Trophoblast cell (in vitro differentiated cells and primary cell): ENCODE results near the gene ZBTB7C.

Source experiments
- DNase-seq, 2 donors: peaks; one replicate each; pipeline ENCODE4 v3.0.0-alpha.2; 2016
- H2AFZ ChIP-seq: 2 replicates; pipeline ENCODE4 v1.6.1; 2013; ENCODE audit warnings: low read length, moderate library complexity, mild to moderate bottlenecking; ENCODE audit not compliant: insufficient read depth, poor library complexity
- H2AK5ac ChIP-seq: 2 replicates; pipeline ENCODE4 v1.6.1; 2013; ENCODE audit warnings: mild to moderate bottlenecking, low read length
- H2BK120ac ChIP-seq: 2 replicates; pipeline ENCODE4 v1.6.1; 2013; ENCODE audit warnings: low read length, mild to moderate bottlenecking, moderate library complexity; ENCODE audit not compliant: insufficient read depth, poor library complexity
- H2BK12ac ChIP-seq: 2 replicates; pipeline ENCODE4 v1.6.1; 2013; ENCODE audit warnings: mild to moderate bottlenecking, low read length, moderate library complexity
- H2BK5ac ChIP-seq: 2 replicates; pipeline ENCODE4 v1.6.1; 2013; ENCODE audit warnings: low read length, low read depth, moderate library complexity, mild to moderate bottlenecking; ENCODE audit not compliant: poor library complexity
- H3K14ac ChIP-seq: 2 replicates; pipeline ENCODE4 v1.6.1; 2013; ENCODE audit warnings: mild to moderate bottlenecking, low read length
- H3K18ac ChIP-seq: 2 replicates; pipeline ENCODE4 v1.6.1; 2013; ENCODE audit warnings: mild to moderate bottlenecking, low read length
- H3K23ac ChIP-seq: 2 replicates; pipeline ENCODE4 v1.6.1; 2013; ENCODE audit warnings: low read length
- H3K27ac ChIP-seq: 2 replicates; pipeline ENCODE4 v1.5.1; 2013; ENCODE audit warnings: low read depth, mild to moderate bottlenecking, inconsistent platforms, low read length, moderate library complexity
- H3K27me3 ChIP-seq: 2 replicates; pipeline ENCODE4 v1.6.1; 2013; ENCODE audit warnings: inconsistent platforms, mild to moderate bottlenecking, low read length, moderate library complexity; ENCODE audit not compliant: insufficient read depth
- H3K36me3 ChIP-seq, 2 experiments: 1 replicate in 1 of 2; 2 replicates in 1 of 2; pipeline ENCODE4 v1.6.1; 2013; ENCODE audit warnings: low read length in 2 of 2, mild to moderate bottlenecking in 2 of 2, moderate library complexity in 1 of 2; ENCODE audit not compliant: insufficient read depth in 2 of 2, control insufficient read depth in 1 of 2
- H3K4ac ChIP-seq: 2 replicates; pipeline ENCODE4 v1.6.1; 2013; ENCODE audit warnings: low read depth, mild to moderate bottlenecking, low read length, moderate library complexity
- H3K4me1 ChIP-seq, 2 experiments: 1 replicate in 1 of 2; 2 replicates in 1 of 2; pipeline ENCODE4 v1.6.1; 2013; ENCODE audit warnings: low read length in 2 of 2, mild to moderate bottlenecking in 2 of 2, moderate library complexity in 1 of 2; ENCODE audit not compliant: insufficient read depth in 2 of 2, control insufficient read depth in 1 of 2
- H3K4me2 ChIP-seq: 2 replicates; pipeline ENCODE4 v1.6.1; 2013; ENCODE audit warnings: inconsistent platforms, mild to moderate bottlenecking, low read length, moderate library complexity
- H3K4me3 ChIP-seq: 2 replicates; pipeline ENCODE4 v1.5.1; 2013; ENCODE audit warnings: mild to moderate bottlenecking, low read depth, low read length, inconsistent platforms
- H3K79me1 ChIP-seq: one replicate; pipeline ENCODE4 v1.6.1; 2013; ENCODE audit warnings: low read length
- H3K79me2 ChIP-seq: 2 replicates; pipeline ENCODE4 v1.6.1; 2013; ENCODE audit warnings: low read length, mild to moderate bottlenecking; ENCODE audit not compliant: control insufficient read depth, insufficient read depth, poor library complexity
- H3K9ac ChIP-seq: 2 replicates; pipeline ENCODE4 v1.6.1; 2013; ENCODE audit warnings: mild to moderate bottlenecking, low read length
- H3K9me3 ChIP-seq: 2 replicates; pipeline ENCODE4 v1.6.1; 2013; ENCODE audit warnings: low read depth, mild to moderate bottlenecking, control low read depth, inconsistent platforms, low read length; ENCODE audit not compliant: insufficient read depth
- H4K12ac ChIP-seq: 2 replicates; pipeline ENCODE4 v1.6.1; 2013; ENCODE audit warnings: low read depth, mild to moderate bottlenecking, low read length, moderate library complexity
- H4K8ac ChIP-seq: 2 replicates; pipeline ENCODE4 v1.6.1; 2013; ENCODE audit warnings: low read depth, mild to moderate bottlenecking, low read length, moderate library complexity
- H4K91ac ChIP-seq: one replicate; pipeline ENCODE4 v1.6.1; 2013; ENCODE audit warnings: low read depth, mild to moderate bottlenecking, low read length, moderate library complexity
- WGBS: extraction: QIAGEN DNeasy Blood & Tissue Kit; methylation state at CpG from one replicate; pipeline ENCODE4 v1.1.7; 2013; ENCODE audit warnings: missing lambda C conversion rate; ENCODE audit not compliant: insufficient read length, insufficient coverage; ENCODE audit errors: extremely low coverage; 5-methylcytosine and 5-hydroxymethylcytosine counted together

ZBTB7C gene

GRCh38 chr18:48404716-48405507 lies 4.3 kb downstream of the ZBTB7C start:
- Histone ChIP-seq H2BK120ac (no peak overlapping the region), H4K91ac (no peak overlapping the region), H3K4ac (no peak overlapping the region), H4K8ac (no peak overlapping the region), H3K79me2 (no peaks in the 10 kb centered on the region), H3K23ac (no peak overlapping the region), H3K79me1 (no peaks in the 10 kb centered on the region), H3K18ac (no peak overlapping the region), H2BK12ac (no peak overlapping the region), H2AK5ac (no peak overlapping the region), H4K12ac (no peak overlapping the region), H2BK5ac (no peak overlapping the region), H3K36me3 (no peaks in the 10 kb centered on the region), H3K4me3 (no peak overlapping the region), H3K27ac (no peak overlapping the region), H3K27me3 (peaks cover 34% of the 10 kb centered on the region), H3K9me3 (no peaks in the 10 kb centered on the region), H3K14ac (no peak overlapping the region), H3K4me2 (no peak overlapping the region), H2AFZ (no peak overlapping the region), H3K9ac (no peak overlapping the region), H3K4me1 (peaks cover 6 to 7% of the 10 kb centered on the region in 2 experiments)
- no CpG with 5 or more reads among the region's 8 CpGs for WGBS
- DNase-seq, result no peak

DNA sequence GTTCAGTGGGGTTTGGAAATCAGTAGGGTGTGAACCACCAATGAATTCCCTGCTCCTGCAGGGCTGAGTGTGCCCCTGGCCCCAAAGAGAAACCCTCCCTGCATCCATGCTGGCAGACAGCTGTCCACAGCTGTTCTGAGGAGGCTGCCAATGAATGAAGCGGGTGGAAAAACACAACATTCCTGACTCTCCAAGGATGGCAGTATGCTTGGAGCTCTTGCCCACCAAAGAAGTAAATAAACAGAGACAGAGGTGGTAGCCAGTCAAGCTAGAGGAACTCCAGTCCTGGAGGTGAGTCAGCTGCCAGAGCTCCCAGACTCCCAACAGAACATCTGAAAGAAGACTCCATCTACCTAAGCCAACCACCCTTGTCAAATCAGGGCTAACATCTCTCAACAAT lies 6.2 kb downstream of the ZBTB7C start:
- H2BK12ac ChIP-seq, result no peak overlapping the region
- WGBS, result no CpG with 5 or more reads among the region's 1 CpG

DNA sequence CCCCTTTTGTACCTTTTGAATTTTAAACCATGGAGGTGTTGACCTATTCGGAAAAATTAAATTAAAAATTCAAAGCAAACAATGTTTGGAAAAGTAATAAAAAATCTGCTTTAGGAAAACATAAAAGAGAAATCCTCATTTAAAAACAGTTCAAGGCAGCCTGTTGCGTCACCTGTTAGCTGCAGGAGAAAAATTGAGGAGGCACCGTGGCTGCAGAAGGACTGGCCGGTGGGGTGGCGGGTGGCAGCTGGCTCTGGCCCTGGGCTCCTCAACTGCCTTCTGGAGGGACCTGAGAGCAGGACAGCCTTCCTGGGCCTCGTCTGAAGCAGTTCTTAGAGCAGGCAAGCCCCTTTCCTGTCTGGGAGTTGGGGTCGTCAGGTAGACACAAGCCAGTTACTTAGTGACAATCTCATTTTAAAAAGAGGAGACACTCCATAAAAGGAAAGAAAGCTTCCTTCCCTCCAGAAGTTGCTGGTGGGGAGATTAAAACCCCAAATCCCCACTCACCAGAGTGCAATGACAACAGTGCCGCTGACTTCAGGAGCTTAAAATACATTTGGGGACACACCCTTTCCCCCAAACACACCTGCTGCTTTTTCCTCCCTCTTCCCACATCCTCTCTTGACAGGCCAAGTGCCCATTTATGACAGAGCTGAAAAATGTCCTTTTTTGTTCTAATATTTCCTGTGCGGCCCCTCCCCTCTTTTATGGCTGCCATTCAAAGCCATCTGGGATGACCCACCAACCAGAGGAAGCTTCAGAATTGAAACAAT lies 9.7 kb downstream of the ZBTB7C start:
- no peak overlapping the region for H3K4me2 ChIP-seq
- no peak overlapping the region for H4K8ac ChIP-seq
- H3K4me3 ChIP-seq, result no peak overlapping the region
- no peak overlapping the region for H2BK5ac ChIP-seq
- H3K79me1 ChIP-seq, result no peaks in the 10 kb centered on the region
- H3K27me3 ChIP-seq, result no peaks in the 10 kb centered on the region
- no peaks in the 10 kb centered on the region for H3K4me1 ChIP-seq
- no peak overlapping the region for H3K27ac ChIP-seq
- no peak overlapping the region for H3K4ac ChIP-seq
- no peak overlapping the region for H4K91ac ChIP-seq
- no peak overlapping the region for H4K12ac ChIP-seq
- DNase-seq, result no peak
- no peaks in the 10 kb centered on the region for H3K79me2 ChIP-seq
- no peak overlapping the region for H2BK120ac ChIP-seq
- no peak overlapping the region for H3K14ac ChIP-seq
- H3K9ac ChIP-seq, result no peak overlapping the region
- H3K9me3 ChIP-seq, result no peaks in the 10 kb centered on the region
- no peak overlapping the region for H2AK5ac ChIP-seq
- no peak overlapping the region for H2BK12ac ChIP-seq
- H3K23ac ChIP-seq, result no peak overlapping the region
- H3K18ac ChIP-seq, result no peak overlapping the region
- H2AFZ ChIP-seq, result no peak overlapping the region
- no CpG with 5 or more reads among the region's 9 CpGs for WGBS
- no peaks in the 10 kb centered on the region for H3K36me3 ChIP-seq

More for the DNA sequence above, 6.2 kb downstream of the ZBTB7C start:
- no peak for DNase-seq
- H3K36me3 ChIP-seq, result no peaks in the 10 kb centered on the region
- no peak overlapping the region for H3K23ac ChIP-seq
- H3K14ac ChIP-seq, result no peak overlapping the region
- H3K27me3 ChIP-seq, result peaks cover 15% of the 10 kb centered on the region
- H2AK5ac ChIP-seq, result no peak overlapping the region
- no peak overlapping the region for H2AFZ ChIP-seq
- H3K4me1 ChIP-seq, result peaks cover under 1 to 1% of the 10 kb centered on the region in 2 experiments
- no peaks in the 10 kb centered on the region for H3K79me2 ChIP-seq
- H3K9ac ChIP-seq, result no peak overlapping the region
- no peaks in the 10 kb centered on the region for H3K9me3 ChIP-seq
- no peak overlapping the region for H4K12ac ChIP-seq
- no peak overlapping the region for H4K91ac ChIP-seq
- H3K79me1 ChIP-seq, result no peaks in the 10 kb centered on the region
- no peak overlapping the region for H3K18ac ChIP-seq
- no peak overlapping the region for H2BK120ac ChIP-seq
- no peak overlapping the region for H2BK5ac ChIP-seq
- H3K27ac ChIP-seq, result no peak overlapping the region
- no peak overlapping the region for H3K4me3 ChIP-seq
- no peak overlapping the region for H3K4me2 ChIP-seq
- no peak overlapping the region for H3K4ac ChIP-seq
- no peak overlapping the region for H4K8ac ChIP-seq

DNA sequence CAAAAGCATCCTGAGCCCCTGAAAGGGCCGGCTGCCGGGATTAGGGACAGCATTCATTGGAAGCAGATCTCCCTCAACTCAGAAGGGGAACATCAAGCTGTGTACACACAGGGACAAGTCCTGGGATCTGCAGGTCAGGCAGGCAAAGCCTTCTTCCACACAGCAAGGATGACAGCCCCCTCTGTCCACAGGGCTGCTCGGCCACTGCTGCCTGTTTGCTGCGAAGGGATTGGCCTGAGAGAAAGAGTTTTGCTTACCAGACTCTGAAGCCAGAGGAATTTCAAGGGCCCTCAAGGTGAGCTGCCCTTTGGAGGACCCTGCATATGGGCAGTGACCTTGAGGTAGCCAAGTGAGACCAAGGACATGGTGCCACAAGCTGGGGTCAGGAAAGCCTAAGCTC lies 11.1 kb downstream of the ZBTB7C start:
- Histone ChIP-seq H3K4ac (no peak overlapping the region), H3K9me3 (no peaks in the 10 kb centered on the region), H4K8ac (no peak overlapping the region), H4K91ac (no peak overlapping the region), H3K9ac (no peak overlapping the region), H3K79me2 (no peaks in the 10 kb centered on the region), H3K14ac (no peak overlapping the region), H3K36me3 (no peaks in the 10 kb centered on the region), H2AFZ (no peak overlapping the region), H3K4me3 (no peak overlapping the region), H3K4me1 (no peaks in the 10 kb centered on the region), H2BK12ac (no peak overlapping the region), H3K18ac (no peak overlapping the region), H2AK5ac (no peak overlapping the region), H3K4me2 (no peak overlapping the region), H2BK5ac (no peak overlapping the region), H3K27me3 (no peaks in the 10 kb centered on the region), H3K27ac (no peak overlapping the region), H3K23ac (no peak overlapping the region), H4K12ac (no peak overlapping the region), H3K79me1 (no peaks in the 10 kb centered on the region), H2BK120ac (no peak overlapping the region)
- no CpG with 5 or more reads among the region's 4 CpGs for WGBS
- no peak for DNase-seq
